ENCODE results near the gene PCSK9. TPM values are rescaled to one million over a fixed set of nuclear protein-coding genes. Genes with fewer than 3 reads are reported as not detected.
"Not testable (repeated sequence)": the region's sequence is repeated elsewhere in the genome, so short reads cannot be mapped to it uniquely, and the experiment has no call there.

PCSK9 gene
- total RNA-seq, 2 experiments from 2014 or later = not detected

- Mint-ChIP-seq H3K27ac (no peak overlapping the region), H3K4me3 (no peak overlapping the region), H3K4me1 (peaks cover 3% of the 10 kb centered on the region), H3K27me3 (peaks cover 3% of the 10 kb centered on the region), H3K9me3 (no peaks in the 10 kb centered on the region), H3K36me3 (no peaks in the 10 kb centered on the region)
- POLR2A ChIA-PET = interaction anchor here (1.9 kb wide), 1 partner anchor 77 kb away, joined by 8 read pairs; no protein-coding TSS in a partner anchor
- ATAC-seq (ENCODE audit: low read depth) = peak; percentile 96
- peak; percentile 76 for DNase-seq
Measured at GRCh38 chr1:55021942-55022546, 17.3 kb upstream of the PCSK9 start.

DNA sequence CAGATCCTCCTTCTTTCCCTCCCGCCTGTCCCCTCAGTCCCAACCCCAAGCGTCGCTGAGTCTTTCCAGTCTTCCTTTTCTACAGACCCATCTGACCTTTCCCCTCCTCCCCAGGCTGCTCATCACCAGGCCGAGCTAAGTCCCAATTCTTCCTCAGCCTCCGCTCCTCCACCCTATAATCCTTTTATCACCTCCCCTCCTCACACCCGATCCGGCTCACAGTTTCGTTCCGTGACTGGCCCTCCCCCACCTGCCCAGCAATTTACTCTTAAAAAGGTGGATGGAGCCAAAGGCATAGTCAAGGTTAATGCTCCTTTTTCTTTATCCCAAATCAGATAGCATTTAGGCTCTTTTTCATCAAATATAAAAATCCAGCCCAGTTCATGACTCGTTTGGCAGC, 15.2 kb upstream of the PCSK9 start:
- H3K4me3 Mint-ChIP-seq; H3K36me3 Mint-ChIP-seq; H3K4me1 Mint-ChIP-seq; ATAC-seq (ENCODE audit: low read depth); DNase-seq; H3K9me3 Mint-ChIP-seq; H3K27ac Mint-ChIP-seq; H3K27me3 Mint-ChIP-seq; POLR2A ChIA-PET: not testable (repeated sequence)

- DNase-seq; H3K27me3 Mint-ChIP-seq; H3K4me3 Mint-ChIP-seq; H3K9me3 Mint-ChIP-seq; ATAC-seq (ENCODE audit: low read depth); H3K36me3 Mint-ChIP-seq; H3K4me1 Mint-ChIP-seq; POLR2A ChIA-PET; H3K27ac Mint-ChIP-seq: not testable (repeated sequence)
Measured at GRCh38 chr1:55026682-55027081, 12.7 kb upstream of the PCSK9 start.

DNA sequence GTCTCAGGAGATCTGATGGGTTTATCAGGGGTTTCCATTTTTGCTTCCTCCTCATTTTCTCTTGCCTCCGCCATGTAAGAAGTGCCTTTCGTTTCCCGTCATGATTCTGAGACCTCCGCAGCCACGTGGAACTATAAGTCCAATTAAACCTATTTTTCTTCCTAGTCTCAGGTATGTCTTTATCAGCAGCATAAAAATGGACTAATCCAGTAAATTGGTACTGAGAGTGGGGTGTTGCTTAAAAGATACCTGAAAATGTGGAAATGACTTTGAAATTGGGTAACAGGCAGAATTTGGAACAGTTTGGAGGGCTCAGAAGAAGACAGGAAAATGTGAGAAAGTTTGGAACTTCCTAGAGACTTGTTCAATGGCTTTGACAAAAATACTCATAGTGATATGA, 8.2 kb upstream of the PCSK9 start:
- DNase-seq; H3K4me1 Mint-ChIP-seq; H3K36me3 Mint-ChIP-seq; H3K4me3 Mint-ChIP-seq; ATAC-seq (ENCODE audit: low read depth); POLR2A ChIA-PET; H3K9me3 Mint-ChIP-seq; H3K27ac Mint-ChIP-seq: not testable (repeated sequence)
- H3K27me3 Mint-ChIP-seq = peaks cover 17% of the 10 kb centered on the region

DNA sequence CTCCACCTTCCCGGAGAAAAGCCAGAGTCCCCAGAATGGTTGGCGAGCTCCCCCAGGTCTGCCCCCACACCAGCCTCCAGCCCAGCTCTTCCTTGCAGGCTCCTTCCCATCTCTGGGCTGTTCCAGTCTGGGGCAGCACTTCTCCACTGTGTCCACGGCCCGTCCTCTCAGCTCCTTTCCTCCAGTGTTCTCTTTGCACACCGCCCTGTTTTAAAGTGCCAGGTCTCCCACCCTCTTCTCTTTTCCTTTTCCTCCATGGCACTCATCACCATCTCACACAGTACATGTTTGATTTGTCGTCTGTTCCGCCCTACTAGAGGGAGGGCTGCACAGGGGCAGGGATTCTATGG, 6.1 kb upstream of the PCSK9 start:
- no peak for DNase-seq
- Mint-ChIP-seq H3K9me3 (no peaks in the 10 kb centered on the region), H3K4me1 (peaks cover 3% of the 10 kb centered on the region), H3K27me3 (peaks cover 36% of the 10 kb centered on the region), H3K36me3 (no peaks in the 10 kb centered on the region), H3K4me3 (no peak overlapping the region), H3K27ac (no peak overlapping the region)
- ATAC-seq (ENCODE audit: low read depth) = no peak
- POLR2A ChIA-PET = no interaction called here

GRCh38 chr1:55034476-55035133, 4.7 kb upstream of the PCSK9 start:
- H3K4me1 Mint-ChIP-seq = peaks cover 3% of the 10 kb centered on the region

DNA sequence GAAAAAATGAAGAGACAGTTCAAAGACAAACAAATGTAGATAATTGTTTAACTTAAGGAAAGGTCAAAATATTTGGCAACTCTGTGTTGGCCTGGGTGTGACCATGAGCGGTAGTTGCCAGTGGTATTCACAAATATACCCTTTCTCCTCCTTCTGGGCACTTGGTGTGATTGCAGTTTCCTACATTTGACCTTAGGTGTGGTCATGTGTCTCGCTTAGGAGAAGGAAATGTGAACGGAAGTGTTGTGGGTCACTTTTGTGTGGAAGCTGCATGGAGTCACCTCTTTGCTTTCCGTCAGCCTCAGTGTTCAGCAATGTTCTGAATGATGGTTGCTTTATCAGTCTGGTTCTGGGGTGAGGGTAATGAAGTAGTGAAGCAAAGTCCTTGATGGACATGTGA, 3.4 kb upstream of the PCSK9 start:
- no peak for DNase-seq
- Mint-ChIP-seq H3K27ac (no peak overlapping the region), H3K27me3 (peaks cover 63% of the 10 kb centered on the region), H3K9me3 (no peaks in the 10 kb centered on the region), H3K4me1 (peaks cover 3% of the 10 kb centered on the region), H3K4me3 (no peak overlapping the region), H3K36me3 (no peaks in the 10 kb centered on the region)
- ATAC-seq (ENCODE audit: low read depth) = no peak
- POLR2A ChIA-PET = no interaction called here

More at GRCh38 chr1:55034476-55035133, 4.7 kb upstream of the PCSK9 start:
- Mint-ChIP-seq H3K4me3 (no peak overlapping the region), H3K36me3 (no peaks in the 10 kb centered on the region), H3K27ac (no peak overlapping the region), H3K9me3 (no peaks in the 10 kb centered on the region), H3K27me3 (peaks cover 50% of the 10 kb centered on the region)
- DNase-seq (no peak), ATAC-seq (ENCODE audit: low read depth) (no peak)
- POLR2A ChIA-PET = no interaction called here

DNA sequence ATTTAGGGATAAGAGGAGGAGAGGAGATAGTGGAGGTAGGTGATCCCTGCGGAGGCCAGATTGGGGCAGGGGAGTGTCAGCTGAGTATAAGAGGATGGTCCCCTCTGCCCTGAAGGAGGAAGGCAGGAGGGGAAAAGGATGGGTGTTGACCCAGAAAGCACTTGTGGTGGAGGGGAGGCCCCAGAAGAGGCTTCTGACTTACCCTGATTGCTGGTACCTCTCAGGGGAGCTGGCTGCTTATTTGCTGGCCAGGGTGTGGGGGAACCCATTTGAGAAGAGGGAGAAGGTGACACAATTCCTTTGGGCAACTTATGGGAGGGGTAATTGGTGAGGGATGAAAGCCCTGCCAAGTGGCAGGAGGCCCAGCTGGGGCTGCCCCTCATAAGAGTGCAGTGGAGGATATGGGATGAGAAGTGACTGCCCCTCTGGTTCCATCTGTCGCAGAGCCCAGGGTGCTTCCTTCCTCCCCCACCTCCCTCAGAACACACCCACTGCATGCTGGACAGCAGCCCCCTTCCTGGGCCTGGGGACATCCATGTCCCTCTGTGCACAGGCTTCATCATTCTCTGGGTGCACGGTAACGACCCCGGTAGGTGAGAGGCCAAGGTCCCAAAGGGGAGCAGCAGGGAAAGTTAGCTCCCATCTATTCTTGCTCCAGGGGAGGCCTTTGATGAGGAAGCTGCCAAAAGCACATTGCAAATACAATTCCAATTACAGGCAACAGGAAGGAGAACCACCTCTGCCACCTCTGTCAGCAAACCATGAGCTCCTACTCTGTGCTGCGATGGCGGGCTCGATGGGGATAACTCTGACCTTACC, 1.4 kb upstream of the PCSK9 start:
- peaks cover 3% of the 10 kb centered on the region for H3K4me1 Mint-ChIP-seq
- ATAC-seq (ENCODE audit: low read depth) (no peak), DNase-seq (no peak)
- no peak overlapping the region for H3K4me3 Mint-ChIP-seq
- peaks cover 81% of the 10 kb centered on the region for H3K27me3 Mint-ChIP-seq
- POLR2A ChIA-PET = no interaction called here
- no peaks in the 10 kb centered on the region for H3K9me3 Mint-ChIP-seq
- H3K27ac Mint-ChIP-seq = no peak overlapping the region
- H3K36me3 Mint-ChIP-seq = no peaks in the 10 kb centered on the region

DNA sequence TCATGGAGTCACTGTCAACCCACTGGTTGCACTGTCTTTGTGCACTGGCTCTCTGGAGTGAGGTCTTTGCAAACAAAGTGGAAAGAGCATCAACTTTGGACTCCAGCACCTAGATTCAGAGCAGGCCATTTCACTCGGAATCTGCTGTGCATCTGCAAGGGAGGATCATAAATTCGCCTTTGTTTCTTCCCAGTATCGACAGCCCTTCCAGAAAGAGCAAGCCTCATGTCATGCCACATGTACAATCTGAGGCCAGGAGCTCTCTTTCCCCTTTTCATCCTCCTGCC, 853 bp upstream of the PCSK9 start:
- Mint-ChIP-seq H3K27me3 (peaks cover 79% of the 10 kb centered on the region), H3K9me3 (no peaks in the 10 kb centered on the region), H3K36me3 (no peaks in the 10 kb centered on the region), H3K4me1 (peaks cover 3% of the 10 kb centered on the region), H3K4me3 (no peak overlapping the region), H3K27ac (no peak overlapping the region)
- DNase-seq (no peak), ATAC-seq (ENCODE audit: low read depth) (no peak)
- POLR2A ChIA-PET = no interaction called here

GRCh38 chr1:55038974-55039341, 390 bp upstream of the PCSK9 start:
- POLR2A ChIA-PET = no interaction called here
- H3K27me3 Mint-ChIP-seq = peaks cover 83% of the 10 kb centered on the region
- ATAC-seq (ENCODE audit: low read depth) (no peak), DNase-seq (no peak)
- H3K27ac Mint-ChIP-seq = no peak overlapping the region
- peaks cover 3% of the 10 kb centered on the region for H3K4me1 Mint-ChIP-seq
- H3K9me3 Mint-ChIP-seq = no peaks in the 10 kb centered on the region
- H3K4me3 Mint-ChIP-seq = no peak overlapping the region
- H3K36me3 Mint-ChIP-seq = no peaks in the 10 kb centered on the region

DNA sequence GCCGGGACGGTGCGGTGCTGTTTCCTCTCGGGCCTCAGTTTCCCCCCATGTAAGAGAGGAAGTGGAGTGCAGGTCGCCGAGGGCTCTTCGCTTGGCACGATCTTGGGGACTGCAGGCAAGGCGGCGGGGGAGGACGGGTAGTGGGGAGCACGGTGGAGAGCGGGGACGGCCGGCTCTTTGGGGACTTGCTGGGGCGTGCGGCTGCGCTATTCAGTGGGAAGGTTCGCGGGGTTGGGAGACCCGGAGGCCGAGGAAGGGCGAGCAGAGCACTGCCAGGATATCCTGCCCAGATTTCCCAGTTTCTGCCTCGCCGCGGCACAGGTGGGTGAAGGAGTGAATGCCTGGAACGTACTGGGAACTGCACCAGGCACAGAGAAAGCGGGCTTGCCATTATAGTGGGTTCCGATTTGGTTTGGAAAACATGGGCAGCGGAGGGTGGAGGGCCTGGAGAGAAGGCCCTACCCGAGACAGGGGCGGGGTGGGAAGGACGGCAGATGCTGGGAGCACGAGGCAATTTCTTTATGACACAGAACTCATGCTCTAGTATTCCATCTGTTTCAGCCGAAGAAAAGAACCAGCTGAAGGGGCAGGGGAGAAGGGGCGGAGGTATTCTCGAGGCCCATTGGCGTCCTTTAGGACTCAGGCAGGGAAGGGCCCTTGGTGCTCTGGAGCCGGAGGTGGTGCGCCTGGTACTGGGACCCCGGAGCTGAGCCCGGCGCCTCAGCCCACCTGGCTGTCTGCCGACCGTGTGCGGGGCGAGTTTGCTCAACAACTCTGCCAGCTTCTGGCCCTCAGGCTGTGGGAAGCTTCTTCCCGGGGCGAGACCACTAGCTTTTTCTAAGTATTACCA, 960 bp downstream of the PCSK9 start:
- Mint-ChIP-seq H3K27me3 (peaks cover 77% of the 10 kb centered on the region), H3K4me3 (no peak overlapping the region), H3K36me3 (no peaks in the 10 kb centered on the region), H3K27ac (no peak overlapping the region), H3K9me3 (no peaks in the 10 kb centered on the region), H3K4me1 (peaks cover 3% of the 10 kb centered on the region)
- ATAC-seq (ENCODE audit: low read depth) (no peak), DNase-seq (no peak)
- POLR2A ChIA-PET = no interaction called here

- no peaks in the 10 kb centered on the region for H3K9me3 Mint-ChIP-seq
- H3K4me1 Mint-ChIP-seq = peaks cover 1% of the 10 kb centered on the region
- H3K36me3 Mint-ChIP-seq = no peaks in the 10 kb centered on the region
- POLR2A ChIA-PET = no interaction called here
- H3K27ac Mint-ChIP-seq = no peak overlapping the region
- H3K27me3 Mint-ChIP-seq = peaks cover 70% of the 10 kb centered on the region
- no peak for ATAC-seq (ENCODE audit: low read depth)
- no peak overlapping the region for H3K4me3 Mint-ChIP-seq
- no peak for DNase-seq
Measured at GRCh38 chr1:55040933-55041494, 1.7 kb downstream of the PCSK9 start.

- no peaks in the 10 kb centered on the region for H3K36me3 Mint-ChIP-seq
- no peak overlapping the region for H3K4me3 Mint-ChIP-seq
- ATAC-seq (ENCODE audit: low read depth) (no peak), DNase-seq (no peak)
- no peaks in the 10 kb centered on the region for H3K9me3 Mint-ChIP-seq
- peaks cover 65% of the 10 kb centered on the region for H3K27me3 Mint-ChIP-seq
- POLR2A ChIA-PET = no interaction called here
- H3K4me1 Mint-ChIP-seq = no peaks in the 10 kb centered on the region
- no peak overlapping the region for H3K27ac Mint-ChIP-seq
Measured at GRCh38 chr1:55041613-55042012, 2.3 kb downstream of the PCSK9 start.

Measured in activated naive CD8-positive, alpha-beta T cell treated with anti-CD3 and anti-CD28 coated beads, Interleukin-2, amount 10 ng/mL, durations not matched to agents 7 days and 5 days (primary cell).